K562 (cell line): Measurements from ENCODE around the gene FOXF2. TPM values are rescaled to one million over a fixed set of nuclear protein-coding genes. Genes with fewer than 3 reads are reported as not detected.

Experiments used
- ATAC-seq: fragments of 200-7000 bp; cut with Tn5 transposase; 3 replicates; pipeline ENCODE4 v1.9.1; 2020; ENCODE audit warnings: moderate library complexity
- BruUV-seq: library from RNA; stranded (reverse); fragments of 400-500 nt; replicated peaks from 2 replicates; lab custom pipeline; 2021; lab: Mats Ljungman, UMichigan
- CTCF ChIA-PET: fragments of 300-600 bp; formaldehyde crosslinking; extraction: SDS; loops from one replicate; lab custom pipeline; 2021; ENCODE audit warnings: low intra/inter-chr PET ratio; lab: Yijun Ruan, JAX
- POLR2A ChIA-PET: fragments of 300-600, 350-650 bp; sonication (Branson Sonifier 250); formaldehyde crosslinking; extraction: SDS; loops from one replicate; lab custom pipeline; 2021; ENCODE audit warnings: antibody characterized with exemption, inconsistent platforms; lab: Yijun Ruan, JAX
- DNase-seq, 4 experiments: peaks; one replicate each; pipeline versions ENCODE4 v3.0.0 to v3.0.0-alpha.2; 2011 to 2018; ENCODE audit warnings: low spot score in 3 of 4, mixed read lengths in 3 of 4; ENCODE audit errors: extremely low read depth in 1 of 4
- FAIRE-seq: peaks from 2 replicates; lab custom pipeline; 2011; peaks lifted over from hg19 to GRCh38; lab: Jason Lieb, UNC
- H2AFZ ChIP-seq: 2 replicates; pipeline ENCODE4 v1.6.0; 2011; ENCODE audit warnings: low read depth, low read length, control low read depth, inconsistent platforms
- H3K27ac ChIP-seq: fragments of 200-600 bp; 3 replicates; pipeline ENCODE4 v1.8.0; 2011; ENCODE audit warnings: low read depth, mild to moderate bottlenecking, control low read depth, inconsistent platforms, low read length, moderate library complexity, mixed read lengths; ENCODE audit errors: extremely low read depth
- H3K27me3 ChIP-seq, 2 experiments: fragments of 300-600 bp in 1 of 2; 2 replicates in 1 of 2; 3 replicates in 1 of 2; pipeline versions ENCODE4 v1.6.0 to v1.8.0; 2011; ENCODE audit warnings: inconsistent platforms in 2 of 2, low read length in 2 of 2, mild to moderate bottlenecking in 1 of 2, mixed read lengths in 1 of 2, moderate library complexity in 1 of 2; ENCODE audit not compliant: control insufficient read depth in 2 of 2, insufficient read depth in 2 of 2
- H3K36me3 ChIP-seq: fragments of 300-600 bp; 3 replicates; pipeline ENCODE4 v1.8.0; 2011; ENCODE audit warnings: mild to moderate bottlenecking, low read length, inconsistent platforms; ENCODE audit not compliant: control insufficient read depth, insufficient read depth
- H3K4me1 ChIP-seq, 2 experiments: fragments of 200-600 bp in 1 of 2; replicated peaks in 1 of 2; 2 replicates in 1 of 2; 3 replicates in 1 of 2; pipeline versions ENCODE4 v1.5.1 to v1.8.0; 2011; ENCODE audit warnings: inconsistent platforms in 2 of 2, low read length in 2 of 2, mild to moderate bottlenecking in 1 of 2, mixed read lengths in 1 of 2, moderate library complexity in 1 of 2; ENCODE audit not compliant: control insufficient read depth in 2 of 2, insufficient read depth in 2 of 2
- H3K4me2 ChIP-seq: 2 replicates; pipeline ENCODE4 v1.6.1; 2011; ENCODE audit warnings: low read length, control low read depth, inconsistent platforms, mixed read lengths; ENCODE audit not compliant: insufficient read depth
- H3K4me3 ChIP-seq: fragments of 200-600 bp; sonication (generic), shearing (Covaris generic); 2 replicates; pipeline ENCODE4 v1.5.1; 2016; ENCODE audit warnings: control low read depth, inconsistent platforms
- H3K79me2 ChIP-seq: fragments of 200-600 bp; 3 replicates; pipeline ENCODE4 v1.8.0; 2011; ENCODE audit warnings: low read length, inconsistent platforms; ENCODE audit not compliant: control insufficient read depth, insufficient read depth
- H3K9ac ChIP-seq, 2 experiments: 2 replicates each; pipeline versions ENCODE4 v1.6.0 to v1.6.1; 2011; ENCODE audit warnings: low read depth in 2 of 2, low read length in 2 of 2, control low read depth in 1 of 2, inconsistent platforms in 1 of 2, mild to moderate bottlenecking in 1 of 2, mixed read lengths in 1 of 2; ENCODE audit not compliant: insufficient read depth in 1 of 2
- H3K9me1 ChIP-seq: one replicate; pipeline ENCODE4 v1.6.0; 2011; ENCODE audit warnings: inconsistent platforms, mild to moderate bottlenecking, low read length, moderate library complexity; ENCODE audit not compliant: control insufficient read depth, insufficient read depth
- H3K9me3 ChIP-seq: replicated peaks from 2 replicates; pipeline ENCODE4 v1.5.1; 2011; ENCODE audit warnings: low read depth, low read length, inconsistent platforms; ENCODE audit not compliant: control insufficient read depth, insufficient read depth
- H4K20me1 ChIP-seq: replicated peaks from 2 replicates; pipeline ENCODE4 v1.6.1; 2011; ENCODE audit warnings: low read length, inconsistent platforms, mixed read lengths; ENCODE audit not compliant: control insufficient read depth, insufficient read depth
- FOXP1 ChIP-seq: sonication (generic); formaldehyde crosslinking; IDR thresholded peaks from 2 replicates; pipeline ENCODE4 v1.8.0; 2022; ENCODE audit warnings: mild to moderate bottlenecking, missing genetic modification reagents
- HDAC1 ChIP-seq, 2 experiments: fragments of 450-650 bp; IDR thresholded peaks; 2 replicates each; pipeline ENCODE4 v1.6.1; 2016 to 2017; ENCODE audit warnings: inconsistent platforms in 1 of 2, mild to moderate bottlenecking in 1 of 2, moderate library complexity in 1 of 2
- NFE2 ChIP-seq: IDR thresholded peaks from 2 replicates; pipeline ENCODE4 v1.6.1; 2014; ENCODE audit warnings: antibody characterized with exemption, low read depth
- NRF1 ChIP-seq, 2 experiments: fragments of 450-650 bp; IDR thresholded peaks in 1 of 2; conservative IDR thresholded peaks in 1 of 2; 2 replicates each; pipeline ENCODE4 v1.6.1; 2014; ENCODE audit warnings: mild to moderate bottlenecking in 2 of 2
- PHB ChIP-seq: fragments of 250-450 bp; sonication (Bioruptor Pico); IDR thresholded peaks from 2 replicates; pipeline ENCODE4 v1.5.0; 2021
- POLR2G ChIP-seq: fragments of 200-400 bp; formaldehyde crosslinking; IDR thresholded peaks from 2 replicates; pipeline ENCODE4 v1.6.1; 2017; ENCODE audit warnings: low read depth, mild to moderate bottlenecking, antibody characterized with exemption, low read length, moderate library complexity
- SMAD2 ChIP-seq: fragments of 150-350 bp; IDR thresholded peaks from 2 replicates; pipeline ENCODE4 v1.6.1; 2014; ENCODE audit warnings: low read depth, mild to moderate bottlenecking, low read length
- STAT5A ChIP-seq: IDR thresholded peaks from 2 replicates; pipeline ENCODE4 v1.6.1; 2012; ENCODE audit warnings: low read length, inconsistent platforms, borderline replicate concordance
- STAT5B ChIP-seq: fragments of 250-450 bp; sonication (Bioruptor Pico); IDR thresholded peaks from 2 replicates; pipeline ENCODE4 v1.8.0; 2021; ENCODE audit warnings: mild to moderate bottlenecking, inconsistent platforms
- ZNF133 ChIP-seq: fragments of 250-450 bp; sonication (Bioruptor Pico); IDR thresholded peaks from 2 replicates; pipeline ENCODE4 v1.4.0; 2020; ENCODE audit warnings: mild to moderate bottlenecking
- ZNF311 ChIP-seq: fragments of 250-450 bp; sonication (Bioruptor Pico); IDR thresholded peaks from 2 replicates; pipeline ENCODE4 v1.4.0; 2020; ENCODE audit warnings: mild to moderate bottlenecking, moderate library complexity
- ZNF583 ChIP-seq: fragments of 250-450 bp; sonication (Bioruptor Pico); IDR thresholded peaks from 2 replicates; pipeline ENCODE4 v1.4.0; 2020
- WGBS: fragments of 100-300 bp; shearing (Covaris generic); methylation state at CpG from one replicate; pipeline ENCODE4 v1.1.6; 2016; ENCODE audit warnings: low coverage, mixed read lengths; ENCODE audit not compliant: insufficient coverage; ENCODE audit errors: missing lambda C conversion rate; 5-methylcytosine and 5-hydroxymethylcytosine counted together
- in situ Hi-C: fragments of 300-500 bp; cut with MboI; formaldehyde crosslinking; loops from 4 replicates; pipeline ENCODE4 v1.15.0; 2018; ENCODE audit warnings: inconsistent platforms, mixed read lengths
- intact Hi-C: fragments of 100-400 bp; cut with micrococcal nuclease; formaldehyde crosslinking; loops from 2 replicates; pipeline ENCODE4 v1.14.2; 2022
- polyA plus RNA-seq, 8 experiments: library from polyadenylated mRNA; depleted of rRNA in 4 of 8; stranded (reverse) in 5 of 8; unstranded in 3 of 8; fragments of >200 nt; fragmentation: Nextera tagmentation in 2 of 8; fragmentation: Illumina TruSeq in 1 of 8; extraction: Ambion mirVana in 2 of 8; extraction: Trizol in 1 of 8; gene quantifications; 2 replicates each; pipeline versions ENCODE4 v1.2.1 to v1.2.3, GENCODE V29; 2011 to 2014; ENCODE audit warnings: inconsistent platforms in 1 of 8, missing spikeins in 1 of 8
- total RNA-seq, 7 experiments: library from RNA; depleted of rRNA in 6 of 7; stranded (reverse); fragments of >200 nt in 6 of 7; fragmentation: Illumina TruSeq in 2 of 7; extraction: Trizol in 2 of 7; gene quantifications; 2 replicates each; pipeline versions ENCODE4 v1.2.1 to v1.2.3, GENCODE V29; 2011 to 2021; ENCODE audit warnings: low replicate concordance in 1 of 7

The FOXF2 gene
- total and polyA plus RNA-seq, 9 of the 15 experiments (the other 6 are each of a cell fraction or from before 2014, with no cell fraction given): not detected

GRCh38 chr6:1395506-1395905, 6.1 kb downstream of the FOXF2 start:
- 7% methylated on average over 4 of the region's 4 CpGs for WGBS
- H3K27ac ChIP-seq: no peak overlapping the region
- ATAC-seq: no peak
- no peak overlapping the region for H2AFZ ChIP-seq
- no peaks in the 10 kb centered on the region for H3K36me3 ChIP-seq
- BruUV-seq: no TSS peak
- no peaks in the 10 kb centered on the region for H3K9me1 ChIP-seq
- in situ Hi-C loops: no loop called here
- FAIRE-seq: no peak
- no peak for DNase-seq
- intact Hi-C loops: no loop called here
- H3K4me1 ChIP-seq: peaks cover 0 to 17% of the 10 kb centered on the region in 2 experiments; a peak in 2 of 5 replicates
- no peak overlapping the region for H3K4me3 ChIP-seq
- no peaks in the 10 kb centered on the region for H3K79me2 ChIP-seq
- POLR2A ChIA-PET: interaction anchor here (0.6 kb wide), 1 partner anchor 1033 kb away, joined by 3 read pairs; no protein-coding TSS in a partner anchor
- TF ChIP-seq ZNF583 (CRISPR knock-in tag) (no peak), POLR2G (no peak), ZNF133 (CRISPR knock-in tag) (no peak)
- 0 out of 2 replicates have a peak, but pooled peaks cover 5% of the 10 kb centered on the region for H4K20me1 ChIP-seq
- CTCF ChIA-PET: no interaction called here
- H3K4me2 ChIP-seq: no peak overlapping the region
- H3K9ac ChIP-seq: no peak overlapping the region
- H3K9me3 ChIP-seq: no peaks in the 10 kb centered on the region
- H3K27me3 ChIP-seq: peaks cover 39 to 68% of the 10 kb centered on the region in 2 experiments

DNA sequence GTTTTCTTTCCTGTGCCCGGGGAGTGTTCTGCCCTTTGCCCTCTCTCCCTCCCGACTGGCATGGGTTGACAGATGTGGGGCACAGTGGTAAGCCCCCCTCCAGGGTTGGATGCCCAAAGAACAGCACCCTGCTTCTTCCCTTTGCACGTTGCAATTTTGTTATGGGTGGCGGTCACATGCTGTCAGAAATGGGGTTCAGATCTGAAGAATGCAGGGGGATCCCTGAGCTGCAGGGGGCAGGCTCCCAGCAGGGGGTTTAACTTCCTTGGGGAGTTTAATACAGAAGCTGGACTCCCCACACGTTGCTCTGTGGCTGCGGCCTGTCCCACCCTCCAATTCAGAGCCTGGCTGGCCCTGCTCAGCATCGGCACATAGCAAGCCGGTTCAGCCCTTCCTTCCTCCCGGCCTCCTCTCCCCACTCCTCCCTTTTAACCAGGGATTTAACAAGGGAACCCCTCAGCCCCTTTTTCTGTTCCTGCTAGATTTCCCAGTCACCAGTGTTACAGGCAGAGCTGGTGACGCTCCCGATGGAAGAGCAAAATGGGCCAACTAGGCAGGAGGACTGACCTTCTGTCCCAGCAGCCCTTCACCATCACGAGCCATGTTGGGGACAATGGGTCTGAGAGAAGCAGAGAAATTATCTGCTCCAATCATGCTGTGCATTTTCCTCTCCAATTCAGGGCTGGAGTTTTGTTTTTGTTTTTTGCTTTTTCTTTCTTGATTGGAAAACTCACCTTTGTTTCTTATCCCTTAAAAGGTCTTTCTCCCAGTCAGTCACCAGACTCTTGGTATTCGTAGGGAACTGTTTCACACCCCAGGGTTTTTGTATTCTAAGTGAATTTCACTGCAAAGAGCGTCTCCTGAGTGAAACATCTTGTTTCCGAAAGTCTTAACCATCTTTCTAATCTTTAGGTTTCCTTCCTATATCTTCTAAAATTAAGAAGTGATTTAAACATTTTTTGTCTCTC, 6.8 kb downstream of the FOXF2 start:
- in situ Hi-C loops: no loop called here

More for the DNA sequence above, 6.8 kb downstream of the FOXF2 start:
- H4K20me1 ChIP-seq: 0 out of 2 replicates have a peak, but pooled peaks cover 5% of the 10 kb centered on the region
- no peak overlapping the region for H3K27ac ChIP-seq
- no peak overlapping the region for H3K4me3 ChIP-seq
- BruUV-seq: no TSS peak
- CTCF ChIA-PET: interaction anchor here (0.5 to 2.1 kb wide), 3 partner anchors 40 to 679 kb away, joined by 4 to 11 read pairs (median 7); no protein-coding TSS in a partner anchor
- no peak overlapping the region for H3K4me2 ChIP-seq
- peaks cover 0 to 16% of the 10 kb centered on the region in 2 experiments; a peak in 2 of 5 replicates for H3K4me1 ChIP-seq
- H3K9me1 ChIP-seq: no peaks in the 10 kb centered on the region
- no peaks in the 10 kb centered on the region for H3K9me3 ChIP-seq
- DNase-seq (no peak), ATAC-seq (no peak), FAIRE-seq (no peak)
- WGBS: 3% methylated on average over 14 of the region's 15 CpGs
- POLR2A ChIA-PET: interaction anchor here (0.6 kb wide), 1 partner anchor 1034 kb away, joined by 3 read pairs; no protein-coding TSS in a partner anchor
- H2AFZ ChIP-seq: no peak overlapping the region
- TF ChIP-seq NRF1 (conservative IDR thresholded peaks at IDR 0.05 in 1 of 2, IDR thresholded peaks at IDR 0.05 in 1 of 2) (no peak), ZNF311 (CRISPR knock-in tag) (no peak), PHB (CRISPR knock-in tag) (no peak), STAT5B (CRISPR knock-in tag) (no peak), SMAD2 (no peak), STAT5A (no peak), NFE2 (no peak), HDAC1 (IDR thresholded peaks at IDR 0.05) (no peak), FOXP1 (no peak)
- no peak overlapping the region for H3K9ac ChIP-seq
- no peaks in the 10 kb centered on the region for H3K36me3 ChIP-seq
- intact Hi-C loops: no loop called here
- H3K79me2 ChIP-seq: no peaks in the 10 kb centered on the region
- H3K27me3 ChIP-seq: peaks cover 44 to 68% of the 10 kb centered on the region in 2 experiments
